Stimulated activated naive CD4-positive, alpha-beta T cell (primary cell): Measurements from ENCODE around the gene IKZF5.

ENCODE experiments used
- DNase-seq, 6 experiments: peaks; one replicate each; lab custom pipeline; 2025; lab: John Stamatoyannopoulos, UW

IKZF5 gene, protein sequence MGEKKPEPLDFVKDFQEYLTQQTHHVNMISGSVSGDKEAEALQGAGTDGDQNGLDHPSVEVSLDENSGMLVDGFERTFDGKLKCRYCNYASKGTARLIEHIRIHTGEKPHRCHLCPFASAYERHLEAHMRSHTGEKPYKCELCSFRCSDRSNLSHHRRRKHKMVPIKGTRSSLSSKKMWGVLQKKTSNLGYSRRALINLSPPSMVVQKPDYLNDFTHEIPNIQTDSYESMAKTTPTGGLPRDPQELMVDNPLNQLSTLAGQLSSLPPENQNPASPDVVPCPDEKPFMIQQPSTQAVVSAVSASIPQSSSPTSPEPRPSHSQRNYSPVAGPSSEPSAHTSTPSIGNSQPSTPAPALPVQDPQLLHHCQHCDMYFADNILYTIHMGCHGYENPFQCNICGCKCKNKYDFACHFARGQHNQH

GRCh38 chr10:123008355-123009104 lies at the start of gene IKZF5, which contains the start of gene ACADSB:
Gene IKZF5, minus strand, starts transcription at chr10:123008795. Its CDS starts 10,170 bp downstream, at chr10:122998625.
Gene ACADSB, plus strand, starts transcription at chr10:123009006. Its CDS starts 24 bp downstream, at chr10:123009030.
- peak; percentile 94 to 98 (median 96) for DNase-seq

DNA sequence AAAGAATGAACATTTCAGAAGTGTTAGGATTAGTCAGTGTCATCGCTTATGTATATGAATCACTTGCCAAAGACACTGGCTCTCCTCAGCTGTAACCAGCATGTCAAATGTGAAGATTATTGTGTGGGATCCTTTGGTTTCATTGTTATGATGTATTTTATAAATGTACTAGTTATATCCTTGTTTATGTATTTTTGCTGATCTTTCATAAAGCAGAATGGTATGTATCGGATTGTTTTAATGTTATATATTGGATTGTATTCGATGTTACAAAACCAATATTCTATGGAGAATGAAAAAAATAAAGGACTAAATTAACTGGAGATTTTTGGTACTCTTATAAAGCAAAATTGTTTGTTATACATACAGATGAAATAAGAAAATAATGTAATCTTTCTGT lies 49.4 kb upstream of the IKZF5 start:
- DNase-seq: no peak

GRCh38 chr10:123045961-123046731 lies 37.6 kb upstream of the IKZF5 start:
- no peak for DNase-seq

- no peak for DNase-seq
Measured at GRCh38 chr10:123044391-123044790, 35.8 kb upstream of the IKZF5 start.

DNA sequence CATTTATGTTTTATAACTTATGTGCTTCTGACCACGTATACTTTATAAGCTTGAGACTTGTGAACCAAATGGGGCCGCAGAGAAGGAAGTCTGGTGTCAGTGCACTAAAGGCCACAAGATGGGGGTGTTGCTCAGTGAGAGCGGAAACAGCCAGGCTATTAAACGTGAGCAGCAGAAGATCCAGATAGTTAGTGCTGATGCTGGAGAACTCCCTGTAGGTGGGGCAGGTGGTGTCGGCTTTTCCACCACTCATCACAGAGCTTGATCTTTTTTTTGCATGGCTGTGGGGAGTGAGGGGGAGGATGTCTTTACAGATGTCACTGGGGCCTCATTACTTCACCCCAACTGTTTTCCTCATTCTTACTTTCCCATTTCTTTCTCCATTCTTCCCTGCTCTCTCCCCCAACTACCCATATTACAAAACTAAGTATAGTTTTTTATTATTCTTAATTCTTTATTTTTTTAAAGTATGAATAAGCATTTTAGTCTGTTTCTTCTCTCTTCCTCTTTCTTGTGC lies 34.9 kb upstream of the IKZF5 start:
- DNase-seq: peak; percentile 4 to 42 (median 17)

DNA sequence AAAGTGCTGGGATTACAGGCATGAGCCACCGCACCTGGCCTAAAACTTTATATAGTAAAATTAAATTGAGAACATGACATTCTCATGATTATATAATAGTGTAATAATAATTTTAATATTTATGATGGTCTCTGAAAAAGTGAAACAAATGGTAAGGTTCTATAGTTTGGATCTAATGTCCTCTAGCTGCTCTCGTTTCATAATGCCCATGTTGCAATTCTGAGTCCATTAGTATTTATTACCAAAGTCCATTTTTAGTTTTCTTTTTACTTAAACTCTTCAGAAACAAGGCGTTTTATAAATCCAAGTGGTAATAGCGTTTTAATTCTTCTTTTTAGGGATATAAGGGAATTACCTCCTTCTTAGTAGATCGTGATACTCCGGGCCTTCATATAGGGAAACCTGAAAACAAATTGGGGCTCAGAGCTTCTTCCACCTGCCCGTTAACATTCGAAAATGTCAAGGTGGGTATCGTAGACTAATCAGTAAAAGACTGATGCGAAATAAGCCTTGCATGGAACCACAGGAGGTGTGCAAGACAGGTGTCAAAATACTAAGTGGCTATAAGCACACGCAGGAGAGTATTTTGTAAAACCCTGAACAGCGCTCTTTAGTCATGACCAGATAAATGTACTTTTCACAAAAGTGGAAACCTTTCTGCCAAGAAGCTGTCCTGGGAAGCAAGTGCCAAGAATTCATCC lies 34.3 kb upstream of the IKZF5 start:
- no peak for DNase-seq

DNA sequence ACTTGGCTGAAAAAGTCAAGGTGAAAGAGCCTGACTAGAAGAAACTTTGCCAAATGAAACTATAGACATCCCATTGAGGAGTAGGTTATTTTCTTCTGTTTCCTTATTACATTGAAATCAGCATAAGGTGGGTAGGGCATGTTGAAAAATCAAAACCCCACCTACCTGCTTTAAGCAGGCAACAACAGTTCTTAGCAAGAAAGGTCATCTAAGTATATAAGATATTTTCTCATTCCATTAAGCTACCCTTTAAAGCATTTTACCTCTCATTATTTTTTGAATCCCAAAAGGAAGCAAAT lies 31.0 kb upstream of the IKZF5 start:
- no peak for DNase-seq

DNA sequence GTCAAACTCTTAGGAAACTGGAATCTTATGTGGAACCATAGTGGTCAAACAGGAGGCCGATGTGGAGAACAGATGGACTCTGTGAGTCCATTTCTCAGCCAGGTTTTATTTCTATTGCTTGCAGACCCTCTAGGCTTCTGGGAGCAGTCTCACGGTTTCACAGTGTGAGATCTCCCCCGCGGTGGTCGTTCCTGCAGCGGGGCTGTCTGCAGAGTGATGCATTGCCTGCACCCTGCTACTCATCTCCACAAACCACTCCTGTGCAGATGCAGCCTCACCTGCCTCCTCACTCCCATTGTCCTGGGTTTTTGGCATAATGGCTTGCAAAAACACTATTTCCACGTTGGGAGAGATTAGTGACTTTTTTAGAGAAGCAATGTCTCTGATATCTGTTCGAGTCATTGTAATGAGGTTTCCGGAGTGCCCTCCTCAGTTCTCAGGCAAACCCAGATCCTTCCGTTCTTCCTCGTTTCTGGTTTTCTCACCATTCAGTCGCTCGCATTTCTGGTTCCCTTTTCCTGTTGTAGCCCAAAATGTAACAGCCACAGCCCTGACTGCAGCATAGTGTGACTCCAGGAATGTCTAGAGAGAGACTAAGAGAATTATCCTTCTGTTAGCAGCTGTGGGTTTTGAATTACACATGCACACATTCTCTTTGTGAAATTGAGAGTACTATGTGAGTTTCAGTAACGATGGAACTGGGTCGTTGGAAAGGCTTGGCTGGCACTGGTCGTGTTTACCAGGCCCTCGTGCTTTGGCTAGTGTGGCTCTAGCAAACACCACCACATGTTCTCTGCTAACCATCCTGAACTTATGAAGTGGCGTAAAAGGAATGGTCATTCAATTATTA lies 30.4 kb upstream of the IKZF5 start:
- DNase-seq: no peak

GRCh38 chr10:123035467-123036086 lies 27.0 kb upstream of the IKZF5 start:
- no peak for DNase-seq

GRCh38 chr10:123034332-123034731 lies 25.7 kb upstream of the IKZF5 start:
- no peak for DNase-seq

- DNase-seq: no peak
Measured at GRCh38 chr10:123031124-123031523, 22.5 kb upstream of the IKZF5 start.

GRCh38 chr10:123027861-123028260 lies 19.3 kb upstream of the IKZF5 start:
- DNase-seq: no peak

GRCh38 chr10:123026302-123026701 lies 17.7 kb upstream of the IKZF5 start:
- DNase-seq: no peak

DNA sequence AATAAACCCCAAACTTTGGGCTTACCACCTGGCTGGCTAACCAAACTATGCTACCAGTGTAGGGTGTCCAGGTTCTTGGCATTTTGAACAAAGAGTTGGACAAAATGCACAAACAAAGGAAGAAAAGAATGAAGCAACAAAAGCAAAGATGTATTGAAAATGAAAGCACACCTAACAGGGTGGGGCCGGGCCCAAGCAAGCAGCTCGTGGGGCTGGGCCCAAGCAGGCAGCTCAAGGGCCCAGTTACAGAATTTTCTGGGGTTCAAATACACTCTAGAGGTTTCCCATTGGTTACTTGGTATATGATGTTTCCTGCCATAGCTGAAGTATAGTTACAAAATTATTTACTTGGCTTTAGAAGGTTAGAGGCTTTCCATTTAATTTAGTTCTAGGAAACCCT lies 15.9 kb upstream of the IKZF5 start:
- DNase-seq: no peak

DNA sequence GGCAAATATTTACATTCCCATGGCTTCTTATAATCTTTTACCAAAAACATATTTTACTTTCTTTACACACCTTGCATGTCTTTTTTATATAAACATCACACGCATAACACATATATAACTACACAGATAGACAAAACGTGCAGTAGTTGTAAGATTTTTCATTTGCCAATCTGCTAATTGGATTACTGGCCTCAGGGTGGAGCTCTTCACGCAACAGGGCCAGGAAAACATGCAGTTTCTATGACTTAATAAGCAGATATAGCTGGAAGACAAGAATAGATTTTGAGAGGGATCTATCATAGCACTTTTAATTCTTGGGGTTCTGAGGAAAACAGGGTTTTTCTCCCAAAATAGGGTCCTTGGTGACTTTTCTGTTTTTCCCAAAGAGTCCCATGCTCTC lies 12.9 kb upstream of the IKZF5 start:
- no peak for DNase-seq

GRCh38 chr10:123019941-123020703 lies 11.5 kb upstream of the IKZF5 start:
- DNase-seq: no peak

DNA sequence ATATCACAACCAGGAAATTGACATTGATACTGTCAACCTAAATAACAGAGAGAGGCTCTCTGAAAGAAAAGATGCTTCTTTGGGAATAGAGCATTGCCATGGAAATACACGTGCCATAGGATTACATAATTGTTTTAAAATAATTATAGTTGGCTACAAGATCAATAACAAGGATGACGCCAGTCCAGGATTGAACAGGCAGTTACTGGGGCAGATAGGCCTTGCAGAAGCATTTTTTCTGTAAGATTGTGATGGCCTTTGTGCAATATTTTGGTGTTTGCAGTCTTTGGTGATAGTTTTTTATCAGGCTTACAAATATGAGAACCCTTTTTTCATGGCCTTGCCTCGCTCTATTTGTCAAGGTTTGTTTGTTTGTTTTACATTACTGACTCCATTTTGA lies 10.7 kb upstream of the IKZF5 start:
- DNase-seq: no peak

DNA sequence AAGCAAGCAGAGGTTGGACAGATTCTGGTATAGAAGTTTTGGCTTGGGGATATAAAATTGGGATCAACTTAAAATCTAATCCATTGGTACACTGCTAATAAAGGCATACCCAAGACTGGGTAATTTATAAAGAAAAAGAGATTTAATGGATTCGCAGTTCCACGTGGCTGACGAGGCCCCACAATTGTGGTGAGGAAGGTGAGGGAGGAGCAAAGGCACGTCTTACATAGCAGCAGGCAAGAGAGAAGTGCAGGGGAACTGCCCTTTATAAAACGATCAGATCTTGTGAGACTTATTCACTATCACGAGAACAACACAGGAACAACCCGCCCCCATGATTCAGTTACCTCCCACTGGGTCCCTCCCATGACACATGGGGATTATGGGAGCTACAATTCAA lies 9.9 kb upstream of the IKZF5 start:
- DNase-seq: no peak

DNA sequence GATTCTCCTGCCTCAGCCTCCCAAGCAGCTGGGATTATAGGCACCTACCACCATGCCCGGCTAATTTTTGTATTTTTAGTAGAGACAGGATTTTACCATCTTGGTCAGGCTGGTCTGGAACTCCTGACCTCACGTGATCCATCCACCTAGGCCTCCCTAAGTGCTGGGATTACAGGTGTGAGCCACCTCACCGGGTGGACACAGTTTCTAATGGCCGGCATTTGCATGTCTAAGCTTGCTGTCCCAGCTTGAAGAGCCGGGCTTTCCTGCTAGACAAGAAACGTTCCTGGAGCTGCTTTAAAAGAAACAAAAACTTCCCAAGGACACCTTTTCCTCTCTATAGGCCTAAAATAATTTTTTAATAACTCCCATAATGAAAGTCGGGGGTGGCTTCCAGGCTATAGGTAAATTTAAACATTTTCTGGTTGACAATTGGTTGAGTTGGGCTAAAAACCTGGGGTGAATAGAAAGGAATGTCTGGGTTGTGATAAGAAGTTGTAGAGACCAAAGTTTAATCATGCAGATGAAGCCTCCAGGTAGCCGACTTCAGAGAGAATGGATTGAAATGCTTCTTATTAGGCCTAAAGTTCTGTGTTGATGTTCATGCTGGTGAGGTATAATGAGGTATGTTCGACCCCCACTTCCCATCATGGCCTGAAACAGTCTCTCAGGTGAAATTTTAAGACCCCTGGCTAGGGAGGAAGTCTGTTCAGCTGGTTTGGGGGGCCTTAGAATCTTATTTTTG lies 9.0 kb upstream of the IKZF5 start:
- DNase-seq: no peak
